Left lung (tissue), 10 donors: Measurements from ENCODE around the gene SEL1L2. TPM values are rescaled to one million over a fixed set of nuclear protein-coding genes. Genes with fewer than 3 reads are reported as not detected.

Experiments
- ATAC-seq: fragments of 200-7000 bp; cut with Tn5 transposase; one replicate; pipeline ENCODE4 v1.9.1; 2020; ENCODE audit warnings: moderate library complexity
- DNase-seq, 4 donors: peaks; one replicate each; pipeline ENCODE4 v3.0.0-alpha.2; 2013 to 2020
- H3K27ac ChIP-seq, 2 donors: fragments of 200-600 bp; sonication (generic) in 1 of 2; one replicate each; pipeline versions ENCODE4 v1.5.0 to v1.8.0; 2020 to 2021
- H3K27me3 ChIP-seq, 2 donors: fragments of 200-600 bp; sonication (generic) in 1 of 2; one replicate each; pipeline versions ENCODE4 v1.5.0 to v1.8.0; 2020 to 2021
- H3K36me3 ChIP-seq, 2 donors: fragments of 200-600 bp; sonication (generic) in 1 of 2; one replicate each; pipeline versions ENCODE4 v1.5.0 to v1.8.0; 2020 to 2021
- H3K4me1 ChIP-seq, 2 donors: fragments of 200-600 bp; one replicate each; pipeline ENCODE4 v1.8.0; 2021
- H3K4me3 ChIP-seq, 2 donors: fragments of 200-600 bp; sonication (generic) in 1 of 2; one replicate each; pipeline versions ENCODE4 v1.5.0 to v1.8.0; 2020 to 2021; ENCODE audit warnings: mild to moderate bottlenecking in 1 of 2
- H3K9me3 ChIP-seq, 2 donors: fragments of 200-600 bp; sonication (generic) in 1 of 2; one replicate each; pipeline versions ENCODE4 v1.5.0 to v1.8.0; 2020 to 2021
- CTCF ChIP-seq, 2 donors: fragments of 200-600 bp; sonication (generic) in 1 of 2; IDR thresholded peaks; one replicate each; pipeline versions ENCODE4 v1.5.0 to v1.8.0; 2021; ENCODE audit warnings: antibody characterized with exemption in 2 of 2
- intact Hi-C, 2 donors: fragments of 100-400 bp; cut with DNase I; formaldehyde crosslinking; loops; one replicate each; pipeline versions ENCODE4 v1.11.2 to v1.14.2; 2022
- polyA plus RNA-seq, 6 donors: library from polyadenylated mRNA; unstranded; fragments of 120-200 nt; gene quantifications; one replicate each; pipeline ENCODE4 v1.2.1, GENCODE V29; 2013; ENCODE audit not compliant: insufficient read length in 6 of 6
- total RNA-seq, 2 donors: library from RNA; stranded (reverse); fragmentation: NEBNext Ultra II Directional; extraction: Animal tissue kit (Norgen Biotek cat#: 25700); gene quantifications; one replicate each; pipeline ENCODE4 v1.2.1, GENCODE V29; 2021
- donor health status: DM: no; HTN: yes; CAD: no.
- donor health status: DM: no; HTN: no; CAD: no.

The SEL1L2 gene
- total and polyA plus RNA-seq, 8 donors: not detected

GRCh38 chr20:13857961-13858360 lies 132.5 kb downstream of the SEL1L2 start:
- Histone ChIP-seq H3K27ac (no peak overlapping the region), H3K27me3 (no peaks in the 10 kb centered on the region), H3K36me3 (no peaks in the 10 kb centered on the region), H3K9me3 (no peaks in the 10 kb centered on the region), H3K4me1 (peaks cover 0 to 4% of the 10 kb centered on the region in 2 donors), H3K4me3 (no peak overlapping the region)
- DNase-seq: no peak
- ATAC-seq: no peak
- no peak for TF ChIP-seq CTCF (IDR thresholded peaks at IDR 0.05)
- intact Hi-C loops: no loop called here

GRCh38 chr20:13857304-13857703 lies 133.1 kb downstream of the SEL1L2 start:
- Histone ChIP-seq H3K4me1 (peaks cover 0 to 4% of the 10 kb centered on the region in 2 donors), H3K27me3 (no peaks in the 10 kb centered on the region), H3K4me3 (no peak overlapping the region), H3K36me3 (no peaks in the 10 kb centered on the region), H3K27ac (no peak overlapping the region), H3K9me3 (no peaks in the 10 kb centered on the region)
- no peak for TF ChIP-seq CTCF (IDR thresholded peaks at IDR 0.05)
- peak; percentile 45 for ATAC-seq
- intact Hi-C loops: no loop called here
- peak in 1 of 4 donors; percentile 66 for DNase-seq

GRCh38 chr20:13856354-13856753 lies 134.1 kb downstream of the SEL1L2 start:
- H3K4me3 ChIP-seq: no peak overlapping the region
- H3K4me1 ChIP-seq: peaks cover 0 to 4% of the 10 kb centered on the region in 2 donors
- no peaks in the 10 kb centered on the region for H3K36me3 ChIP-seq
- H3K9me3 ChIP-seq: no peaks in the 10 kb centered on the region
- no peak overlapping the region for H3K27ac ChIP-seq
- ATAC-seq (no peak), DNase-seq (no peak)
- no peak for TF ChIP-seq CTCF (IDR thresholded peaks at IDR 0.05)
- no peaks in the 10 kb centered on the region for H3K27me3 ChIP-seq
- intact Hi-C loops: no loop called here

GRCh38 chr20:13855613-13856012 lies 134.8 kb downstream of the SEL1L2 start:
- DNase-seq (no peak), ATAC-seq (no peak)
- Histone ChIP-seq H3K4me3 (no peak overlapping the region), H3K9me3 (no peaks in the 10 kb centered on the region), H3K27me3 (no peaks in the 10 kb centered on the region), H3K27ac (no peak overlapping the region), H3K4me1 (peaks cover 0 to 4% of the 10 kb centered on the region in 2 donors), H3K36me3 (no peaks in the 10 kb centered on the region)
- intact Hi-C loops: no loop called here
- TF ChIP-seq CTCF (IDR thresholded peaks at IDR 0.05): no peak

- H3K4me3 ChIP-seq: no peak overlapping the region
- DNase-seq (no peak), ATAC-seq (no peak)
- TF ChIP-seq CTCF (IDR thresholded peaks at IDR 0.05): no peak
- H3K27ac ChIP-seq: peak overlapping the region in 1 of 2 donors; percentile 6
- no peaks in the 10 kb centered on the region for H3K36me3 ChIP-seq
- intact Hi-C loops: no loop called here
- H3K9me3 ChIP-seq: peaks cover 0 to 3% of the 10 kb centered on the region in 2 donors
- no peaks in the 10 kb centered on the region for H3K27me3 ChIP-seq
- peaks cover 0 to under 1% of the 10 kb centered on the region in 2 donors for H3K4me1 ChIP-seq
Measured at GRCh38 chr20:13852306-13852705, 138.1 kb downstream of the SEL1L2 start.
